Neural cell (in vitro differentiated cells): ENCODE data around the gene HS3ST2. TPM values are rescaled to one million over a fixed set of nuclear protein-coding genes. Genes with fewer than 3 reads are reported as not detected.

Source experiments
- H2AFZ ChIP-seq: fragments of 200-600, 300-800 bp; sonication (generic), shearing (Covaris generic); 2 replicates; pipeline ENCODE4 v1.6.0; 2014; ENCODE audit warnings: low read depth, mild to moderate bottlenecking, antibody characterized with exemption, low read length, moderate library complexity
- H3F3A ChIP-seq: fragments of 200-600 bp; shearing (Covaris generic); 2 replicates; pipeline ENCODE4 v1.6.1; 2016; ENCODE audit warnings: mild to moderate bottlenecking, moderate library complexity, mixed read lengths, antibody characterized with exemption, low read length; ENCODE audit not compliant: insufficient read depth, poor library complexity, severe bottlenecking
- H3K27ac ChIP-seq: fragments of 200-600, 300-800 bp; sonication (generic), shearing (Covaris generic); 2 replicates; pipeline ENCODE4 v1.5.1; 2014; ENCODE audit warnings: mild to moderate bottlenecking, low read length, moderate library complexity
- H3K27me3 ChIP-seq: fragments of 300-800, 200-600 bp; sonication (generic), shearing (Covaris generic); 2 replicates; pipeline ENCODE4 v1.6.0; 2014; ENCODE audit warnings: mild to moderate bottlenecking, low read depth, low read length, moderate library complexity; ENCODE audit not compliant: insufficient read depth
- H3K36me3 ChIP-seq: fragments of 300-800, 200-600 bp; sonication (generic), shearing (Covaris generic); 2 replicates; pipeline ENCODE4 v1.5.1; 2014; ENCODE audit warnings: mild to moderate bottlenecking, antibody characterized with exemption, low read length, moderate library complexity; ENCODE audit not compliant: insufficient read depth
- H3K4me2 ChIP-seq: fragments of 300-800, 200-600 bp; sonication (generic), shearing (Covaris generic); 2 replicates; pipeline ENCODE4 v1.6.0; 2014; ENCODE audit warnings: mild to moderate bottlenecking, low read length
- H3K4me3 ChIP-seq: fragments of 300-800, 200-600 bp; sonication (generic), shearing (Covaris generic); 2 replicates; pipeline ENCODE4 v1.5.1; 2014; ENCODE audit warnings: mild to moderate bottlenecking, low read length, moderate library complexity
- H3K79me2 ChIP-seq: fragments of 200-600 bp; shearing (Covaris generic); replicated peaks from 2 replicates; pipeline ENCODE4 v1.6.0; 2014; ENCODE audit warnings: mild to moderate bottlenecking, low read length, moderate library complexity; ENCODE audit not compliant: insufficient read depth
- H3K9ac ChIP-seq: fragments of 300-800, 200-600 bp; sonication (generic), shearing (Covaris generic); 2 replicates; pipeline ENCODE4 v1.6.1; 2016; ENCODE audit warnings: mild to moderate bottlenecking, low read length, mixed read lengths
- H3K9me2 ChIP-seq: fragments of 200-600 bp; shearing (Covaris generic); 2 replicates; pipeline ENCODE4 v1.6.1; 2016; ENCODE audit warnings: mild to moderate bottlenecking, low read length, mixed read lengths; ENCODE audit not compliant: insufficient read depth
- H3K9me3 ChIP-seq: fragments of 200-600, 300-800 bp; sonication (generic), shearing (Covaris generic); 2 replicates; pipeline ENCODE4 v1.6.1; 2016; ENCODE audit warnings: mild to moderate bottlenecking, mixed run types, low read length, moderate library complexity, mixed read lengths
- H4K20me1 ChIP-seq: fragments of 200-600 bp; shearing (Covaris generic); 2 replicates; pipeline ENCODE4 v1.6.1; 2016; ENCODE audit warnings: mild to moderate bottlenecking, mixed run types; ENCODE audit not compliant: insufficient read depth
- EP300 ChIP-seq: fragments of 450-650 bp; conservative IDR thresholded peaks from 2 replicates; pipeline ENCODE4 v1.6.1; 2014; ENCODE audit warnings: antibody characterized with exemption, mild to moderate bottlenecking, moderate library complexity; ENCODE audit not compliant: poor library complexity, severe bottlenecking
- EZH2 ChIP-seq: fragments of 200-600, 300-800 bp; shearing (Covaris generic), sonication (generic); IDR thresholded peaks from 2 replicates; pipeline ENCODE4 v1.6.1; 2014; ENCODE audit warnings: antibody characterized with exemption, low read length, borderline replicate concordance, mild to moderate bottlenecking; ENCODE audit not compliant: insufficient read depth, poor library complexity, severe bottlenecking
- MXI1 ChIP-seq: fragments of 450-650 bp; conservative IDR thresholded peaks from 2 replicates; pipeline ENCODE4 v1.6.1; 2014; ENCODE audit warnings: antibody characterized with exemption, mild to moderate bottlenecking; ENCODE audit not compliant: poor library complexity, severe bottlenecking
- POLR2AphosphoS5 ChIP-seq: IDR thresholded peaks from 2 replicates; pipeline ENCODE4 v1.6.1; 2012
- RAD21 ChIP-seq: fragments of 450-650 bp; conservative IDR thresholded peaks from 2 replicates; pipeline ENCODE4 v1.6.1; 2014; ENCODE audit warnings: antibody characterized with exemption, mild to moderate bottlenecking, moderate library complexity
- SMC3 ChIP-seq: fragments of 450-650 bp; conservative IDR thresholded peaks from 2 replicates; pipeline ENCODE4 v1.6.1; 2014; ENCODE audit warnings: antibody characterized with exemption, mild to moderate bottlenecking, moderate library complexity; ENCODE audit not compliant: poor library complexity
- TAF1 ChIP-seq: IDR thresholded peaks from 2 replicates; pipeline ENCODE4 v1.6.1; 2012; ENCODE audit warnings: low read depth
- polyA plus RNA-seq: library from polyadenylated mRNA; depleted of rRNA; stranded (reverse); fragments of >200 nt; gene quantifications from 2 replicates; pipeline ENCODE4 v1.2.3, GENCODE V29; 2014
- TF ChIP-seq, protein P1 (sequence below): IDR thresholded peaks from 2 replicates; pipeline ENCODE4 v1.6.1; 2012; ENCODE audit warnings: borderline replicate concordance
- TF ChIP-seq, protein P2 (sequence below): fragments of 450-650 bp; IDR thresholded peaks from 2 replicates; pipeline ENCODE4 v1.5.1; 2014; ENCODE audit warnings: antibody characterized with exemption, mild to moderate bottlenecking, moderate library complexity; ENCODE audit not compliant: poor library complexity, severe bottlenecking

Gene HS3ST2
- polyA plus RNA-seq, 1 donor from 2014 or later = 3.0 TPM

DNA sequence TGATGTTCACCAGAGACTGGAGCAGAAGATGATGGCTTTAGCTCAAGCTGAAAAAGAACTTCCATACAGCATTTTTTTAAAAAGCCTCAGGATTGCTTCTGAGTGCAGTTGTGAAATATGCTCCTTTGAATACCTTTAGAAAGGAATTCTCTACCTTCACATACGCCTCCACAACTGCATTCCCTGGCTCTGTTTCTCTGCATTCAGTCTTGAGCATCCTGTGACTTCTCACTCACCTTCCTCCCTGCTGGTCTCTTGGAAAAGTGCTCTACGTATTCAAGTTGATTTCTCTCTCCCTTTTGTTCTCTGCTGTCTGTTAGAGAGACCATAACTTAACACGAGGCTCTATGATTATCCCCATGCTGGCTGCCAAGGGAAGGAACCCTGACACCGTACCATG is 34.5 kb downstream of the HS3ST2 start:
- TF ChIP-seq POLR2AphosphoS5 = no peak
- TF ChIP-seq, protein P1, sequence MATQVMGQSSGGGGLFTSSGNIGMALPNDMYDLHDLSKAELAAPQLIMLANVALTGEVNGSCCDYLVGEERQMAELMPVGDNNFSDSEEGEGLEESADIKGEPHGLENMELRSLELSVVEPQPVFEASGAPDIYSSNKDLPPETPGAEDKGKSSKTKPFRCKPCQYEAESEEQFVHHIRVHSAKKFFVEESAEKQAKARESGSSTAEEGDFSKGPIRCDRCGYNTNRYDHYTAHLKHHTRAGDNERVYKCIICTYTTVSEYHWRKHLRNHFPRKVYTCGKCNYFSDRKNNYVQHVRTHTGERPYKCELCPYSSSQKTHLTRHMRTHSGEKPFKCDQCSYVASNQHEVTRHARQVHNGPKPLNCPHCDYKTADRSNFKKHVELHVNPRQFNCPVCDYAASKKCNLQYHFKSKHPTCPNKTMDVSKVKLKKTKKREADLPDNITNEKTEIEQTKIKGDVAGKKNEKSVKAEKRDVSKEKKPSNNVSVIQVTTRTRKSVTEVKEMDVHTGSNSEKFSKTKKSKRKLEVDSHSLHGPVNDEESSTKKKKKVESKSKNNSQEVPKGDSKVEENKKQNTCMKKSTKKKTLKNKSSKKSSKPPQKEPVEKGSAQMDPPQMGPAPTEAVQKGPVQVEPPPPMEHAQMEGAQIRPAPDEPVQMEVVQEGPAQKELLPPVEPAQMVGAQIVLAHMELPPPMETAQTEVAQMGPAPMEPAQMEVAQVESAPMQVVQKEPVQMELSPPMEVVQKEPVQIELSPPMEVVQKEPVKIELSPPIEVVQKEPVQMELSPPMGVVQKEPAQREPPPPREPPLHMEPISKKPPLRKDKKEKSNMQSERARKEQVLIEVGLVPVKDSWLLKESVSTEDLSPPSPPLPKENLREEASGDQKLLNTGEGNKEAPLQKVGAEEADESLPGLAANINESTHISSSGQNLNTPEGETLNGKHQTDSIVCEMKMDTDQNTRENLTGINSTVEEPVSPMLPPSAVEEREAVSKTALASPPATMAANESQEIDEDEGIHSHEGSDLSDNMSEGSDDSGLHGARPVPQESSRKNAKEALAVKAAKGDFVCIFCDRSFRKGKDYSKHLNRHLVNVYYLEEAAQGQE = no peak
- no peak for TF ChIP-seq EZH2
- TF ChIP-seq, protein P2, sequence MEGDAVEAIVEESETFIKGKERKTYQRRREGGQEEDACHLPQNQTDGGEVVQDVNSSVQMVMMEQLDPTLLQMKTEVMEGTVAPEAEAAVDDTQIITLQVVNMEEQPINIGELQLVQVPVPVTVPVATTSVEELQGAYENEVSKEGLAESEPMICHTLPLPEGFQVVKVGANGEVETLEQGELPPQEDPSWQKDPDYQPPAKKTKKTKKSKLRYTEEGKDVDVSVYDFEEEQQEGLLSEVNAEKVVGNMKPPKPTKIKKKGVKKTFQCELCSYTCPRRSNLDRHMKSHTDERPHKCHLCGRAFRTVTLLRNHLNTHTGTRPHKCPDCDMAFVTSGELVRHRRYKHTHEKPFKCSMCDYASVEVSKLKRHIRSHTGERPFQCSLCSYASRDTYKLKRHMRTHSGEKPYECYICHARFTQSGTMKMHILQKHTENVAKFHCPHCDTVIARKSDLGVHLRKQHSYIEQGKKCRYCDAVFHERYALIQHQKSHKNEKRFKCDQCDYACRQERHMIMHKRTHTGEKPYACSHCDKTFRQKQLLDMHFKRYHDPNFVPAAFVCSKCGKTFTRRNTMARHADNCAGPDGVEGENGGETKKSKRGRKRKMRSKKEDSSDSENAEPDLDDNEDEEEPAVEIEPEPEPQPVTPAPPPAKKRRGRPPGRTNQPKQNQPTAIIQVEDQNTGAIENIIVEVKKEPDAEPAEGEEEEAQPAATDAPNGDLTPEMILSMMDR = no peak
- no peak for TF ChIP-seq RAD21
- no peak for TF ChIP-seq EP300
- TF ChIP-seq MXI1 = no peak
- no peak for TF ChIP-seq SMC3
- no peak for TF ChIP-seq TAF1
- Histone ChIP-seq H3K9me2 (no peaks in the 10 kb centered on the region), H2AFZ (no peak overlapping the region), H3K9ac (no peak overlapping the region), H3K9me3 (no peaks in the 10 kb centered on the region), H4K20me1 (no peaks in the 10 kb centered on the region), H3F3A (no peaks in the 10 kb centered on the region), H3K79me2 (no peaks in the 10 kb centered on the region), H3K27me3 (no peaks in the 10 kb centered on the region), H3K36me3 (no peaks in the 10 kb centered on the region), H3K4me2 (no peak overlapping the region), H3K4me3 (no peak overlapping the region), H3K27ac (no peak overlapping the region)

DNA sequence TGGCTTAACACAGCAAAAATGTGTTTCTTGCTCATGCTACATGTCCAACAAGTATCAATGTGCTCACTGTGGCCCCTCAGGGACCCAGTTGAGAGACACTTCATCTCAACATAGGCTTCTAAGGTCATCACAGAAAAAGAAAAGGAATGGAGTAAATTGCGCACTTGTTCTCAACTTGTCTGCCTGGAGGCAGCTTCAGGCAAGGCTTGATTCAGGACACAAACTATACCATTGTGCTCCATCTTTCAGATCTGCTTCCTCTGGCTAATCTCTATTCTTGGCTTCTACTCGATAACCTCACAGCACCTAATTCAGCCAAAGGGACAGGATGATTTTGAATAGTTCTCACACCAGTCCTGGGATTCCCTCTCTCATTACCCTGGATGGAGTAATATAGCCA is 35.6 kb downstream of the HS3ST2 start:
- Histone ChIP-seq H3K9me2 (no peaks in the 10 kb centered on the region), H3K9ac (no peak overlapping the region), H3K27me3 (no peaks in the 10 kb centered on the region), H3F3A (no peaks in the 10 kb centered on the region), H3K79me2 (no peaks in the 10 kb centered on the region), H4K20me1 (no peaks in the 10 kb centered on the region), H3K4me3 (no peak overlapping the region), H2AFZ (no peak overlapping the region), H3K9me3 (no peaks in the 10 kb centered on the region), H3K4me2 (no peak overlapping the region), H3K36me3 (no peaks in the 10 kb centered on the region), H3K27ac (no peak overlapping the region)
- no peak for TF ChIP-seq SMC3
- no peak for TF ChIP-seq EZH2
- TF ChIP-seq RAD21 = no peak
- TF ChIP-seq, protein P2 = no peak
- no peak for TF ChIP-seq EP300
- no peak for TF ChIP-seq TAF1
- TF ChIP-seq MXI1 = no peak
- TF ChIP-seq, protein P1 = no peak
- TF ChIP-seq POLR2AphosphoS5 = no peak
